PFSK-1 (cell line): ENCODE measurements around the gene TPGS1.

ENCODE experiments used
- FOXP2 ChIP-seq: optimal IDR thresholded peaks from 2 replicates; pipeline ENCODE3; 2011; ENCODE audit warnings: borderline replicate concordance, control low read depth, inconsistent platforms; ENCODE audit not compliant: insufficient read depth; ENCODE audit errors: extremely low read length, extremely low read depth
- SIN3A ChIP-seq: IDR thresholded peaks from 2 replicates; pipeline ENCODE4 v1.6.1; 2012; ENCODE audit warnings: mild to moderate bottlenecking, low read length, moderate library complexity, borderline replicate concordance; ENCODE audit not compliant: insufficient read depth
- TAF1 ChIP-seq: IDR thresholded peaks from 2 replicates; pipeline ENCODE4 v1.6.1; 2012; ENCODE audit warnings: low read length, control low read depth, borderline replicate concordance; ENCODE audit not compliant: insufficient read depth
- TF ChIP-seq, protein P1 (sequence below), 2 experiments: IDR thresholded peaks; 2 replicates each; pipeline versions ENCODE4 v1.6.1 to v1.8.0; 2011 to 2012; ENCODE audit warnings: low read depth in 2 of 2, low read length in 2 of 2, control low read depth in 1 of 2, inconsistent platforms in 1 of 2, mild to moderate bottlenecking in 1 of 2, moderate library complexity in 1 of 2; ENCODE audit not compliant: insufficient read depth in 1 of 2

DNA sequence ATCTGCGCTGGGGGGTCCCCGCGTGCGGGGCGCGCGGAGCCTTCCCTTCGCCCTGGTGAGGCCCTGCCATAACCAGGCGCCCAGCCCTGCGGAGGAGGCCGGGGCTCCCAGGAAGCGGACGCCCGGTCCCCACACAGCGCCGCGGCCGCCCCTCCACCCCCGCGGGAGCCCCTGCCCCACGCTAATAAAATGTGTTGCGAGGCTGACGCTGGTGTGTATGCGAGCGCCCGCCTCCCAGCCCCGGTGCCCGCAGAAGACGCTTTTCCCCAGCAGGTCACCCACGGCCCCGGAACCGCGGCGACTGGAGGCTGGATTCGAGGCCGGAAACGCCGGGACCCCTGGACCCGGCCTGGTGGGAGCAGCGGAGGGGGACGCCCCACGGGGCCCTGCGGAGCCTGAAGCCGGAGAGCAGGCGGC, 12.2 kb downstream of the TPGS1 start:
- TF ChIP-seq SIN3A (no peak), TAF1 (no peak), FOXP2 (no peak)
- TF ChIP-seq, protein P1, sequence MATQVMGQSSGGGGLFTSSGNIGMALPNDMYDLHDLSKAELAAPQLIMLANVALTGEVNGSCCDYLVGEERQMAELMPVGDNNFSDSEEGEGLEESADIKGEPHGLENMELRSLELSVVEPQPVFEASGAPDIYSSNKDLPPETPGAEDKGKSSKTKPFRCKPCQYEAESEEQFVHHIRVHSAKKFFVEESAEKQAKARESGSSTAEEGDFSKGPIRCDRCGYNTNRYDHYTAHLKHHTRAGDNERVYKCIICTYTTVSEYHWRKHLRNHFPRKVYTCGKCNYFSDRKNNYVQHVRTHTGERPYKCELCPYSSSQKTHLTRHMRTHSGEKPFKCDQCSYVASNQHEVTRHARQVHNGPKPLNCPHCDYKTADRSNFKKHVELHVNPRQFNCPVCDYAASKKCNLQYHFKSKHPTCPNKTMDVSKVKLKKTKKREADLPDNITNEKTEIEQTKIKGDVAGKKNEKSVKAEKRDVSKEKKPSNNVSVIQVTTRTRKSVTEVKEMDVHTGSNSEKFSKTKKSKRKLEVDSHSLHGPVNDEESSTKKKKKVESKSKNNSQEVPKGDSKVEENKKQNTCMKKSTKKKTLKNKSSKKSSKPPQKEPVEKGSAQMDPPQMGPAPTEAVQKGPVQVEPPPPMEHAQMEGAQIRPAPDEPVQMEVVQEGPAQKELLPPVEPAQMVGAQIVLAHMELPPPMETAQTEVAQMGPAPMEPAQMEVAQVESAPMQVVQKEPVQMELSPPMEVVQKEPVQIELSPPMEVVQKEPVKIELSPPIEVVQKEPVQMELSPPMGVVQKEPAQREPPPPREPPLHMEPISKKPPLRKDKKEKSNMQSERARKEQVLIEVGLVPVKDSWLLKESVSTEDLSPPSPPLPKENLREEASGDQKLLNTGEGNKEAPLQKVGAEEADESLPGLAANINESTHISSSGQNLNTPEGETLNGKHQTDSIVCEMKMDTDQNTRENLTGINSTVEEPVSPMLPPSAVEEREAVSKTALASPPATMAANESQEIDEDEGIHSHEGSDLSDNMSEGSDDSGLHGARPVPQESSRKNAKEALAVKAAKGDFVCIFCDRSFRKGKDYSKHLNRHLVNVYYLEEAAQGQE (IDR thresholded peaks at IDR 0.05; ENCODE audit: insufficient read depth in 1 of 2, low read depth in 2 of 2, low read length in 2 of 2) = no peak
